Stimulated activated CD8-positive, alpha-beta memory T cell treated with anti-CD3 and anti-CD28 coated beads, Interleukin-4, amount 100 ng/mL, for 1 hour (primary cell): Measurements from ENCODE around the gene NTPCR.

Experiments used
- DNase-seq, 2 donors: peaks; one replicate each; pipeline ENCODE4 v3.0.0-alpha.2; 2020; ENCODE audit warnings: low read depth in 2 of 2, low spot score in 1 of 2

Gene NTPCR

DNA sequence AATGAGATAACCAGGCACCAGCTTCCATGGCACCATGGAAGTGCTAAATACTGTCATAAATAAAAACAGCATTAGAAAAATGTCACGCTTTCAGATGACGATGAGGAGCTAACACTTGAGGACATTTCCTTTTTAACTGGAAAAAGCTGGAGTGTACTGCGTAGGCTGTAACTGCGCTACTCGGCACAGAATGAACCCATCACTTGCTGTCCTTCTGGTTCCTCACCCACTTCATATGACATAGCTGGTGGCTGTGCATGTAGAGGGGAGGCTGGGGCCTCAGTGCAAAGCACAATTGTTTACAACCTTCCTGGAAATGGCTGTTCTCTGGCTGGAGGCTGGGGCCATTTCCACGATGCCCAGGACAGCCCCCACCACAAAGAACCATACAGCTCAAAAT is 55.7 kb downstream of the NTPCR start:
- no peak for DNase-seq

- no peak for DNase-seq
Observed at GRCh38 chr1:233006541-233006973, 56.1 kb downstream of the NTPCR start.

- no peak for DNase-seq
Observed at GRCh38 chr1:233010146-233010545, 59.7 kb downstream of the NTPCR start.

GRCh38 chr1:233012021-233012420 is 61.6 kb downstream of the NTPCR start:
- no peak for DNase-seq

- DNase-seq = no peak
Observed at GRCh38 chr1:233015965-233016364, 65.6 kb downstream of the NTPCR start.

DNA sequence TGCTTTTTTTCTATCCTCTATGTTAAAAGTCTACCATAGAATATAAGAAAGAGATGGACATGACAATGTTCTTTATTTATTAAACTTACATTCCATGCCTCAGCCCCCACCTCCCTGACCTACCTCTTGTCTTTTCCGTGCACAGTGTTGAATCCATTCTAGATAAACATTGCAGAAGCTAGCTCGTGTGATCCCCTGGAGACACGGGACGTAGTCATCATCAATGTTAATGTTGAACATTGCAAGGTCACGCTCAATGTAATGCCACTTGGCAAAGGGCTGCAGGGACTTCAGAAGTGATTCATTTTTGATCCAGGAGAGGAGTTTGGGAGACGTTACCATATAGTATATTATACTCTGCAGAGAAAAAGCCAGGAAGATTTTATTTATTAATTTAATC is 66.4 kb downstream of the NTPCR start:
- DNase-seq = no peak

- no peak for DNase-seq
Observed at GRCh38 chr1:233019083-233019482, 68.7 kb downstream of the NTPCR start.

- no peak for DNase-seq
Observed at GRCh38 chr1:233019778-233020325, 69.4 kb downstream of the NTPCR start.

DNA sequence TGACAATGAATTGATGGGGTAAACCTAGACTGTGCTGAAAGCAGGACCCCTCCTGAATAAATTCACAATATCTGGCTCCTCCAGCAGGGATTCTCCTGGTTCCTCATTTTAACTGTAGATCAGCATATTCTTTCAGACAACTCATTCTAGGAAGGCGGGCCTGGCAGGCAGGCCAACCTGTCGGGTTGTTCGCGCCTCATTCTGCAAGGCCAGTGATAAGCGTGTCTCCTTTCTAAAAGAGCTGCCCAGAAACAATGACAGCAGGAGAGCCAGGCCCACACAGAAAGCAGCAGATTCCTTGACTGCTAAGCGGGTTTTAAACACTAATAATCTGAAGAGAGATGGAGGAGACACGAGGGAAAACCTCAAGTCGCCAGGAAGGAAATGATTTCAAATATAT is 70.0 kb downstream of the NTPCR start:
- no peak for DNase-seq

- DNase-seq = no peak
Observed at GRCh38 chr1:233022246-233022645, 71.8 kb downstream of the NTPCR start.

- no peak for DNase-seq
Observed at GRCh38 chr1:233024199-233024598, 73.8 kb downstream of the NTPCR start.

- DNase-seq = no peak
Observed at GRCh38 chr1:233025157-233025556, 74.7 kb downstream of the NTPCR start.

DNA sequence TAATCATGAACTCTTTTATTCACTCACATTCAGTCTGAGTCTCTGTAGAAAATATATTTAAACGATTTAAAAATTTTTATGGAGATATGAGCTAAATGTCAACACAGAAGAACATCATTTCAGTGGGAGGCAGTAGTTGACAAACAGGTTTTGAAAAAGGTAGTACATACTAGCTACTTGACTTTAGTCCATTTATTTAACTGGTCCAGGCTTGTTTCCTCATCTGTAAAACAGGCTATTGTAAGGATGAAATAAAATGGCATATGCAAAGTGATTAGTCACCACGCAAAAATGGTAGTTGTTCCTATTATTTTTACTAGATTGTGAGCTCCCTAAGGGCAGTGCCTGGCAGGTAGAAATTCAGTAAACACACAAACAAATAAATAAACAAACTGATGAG is 75.2 kb downstream of the NTPCR start:
- DNase-seq = no peak

DNA sequence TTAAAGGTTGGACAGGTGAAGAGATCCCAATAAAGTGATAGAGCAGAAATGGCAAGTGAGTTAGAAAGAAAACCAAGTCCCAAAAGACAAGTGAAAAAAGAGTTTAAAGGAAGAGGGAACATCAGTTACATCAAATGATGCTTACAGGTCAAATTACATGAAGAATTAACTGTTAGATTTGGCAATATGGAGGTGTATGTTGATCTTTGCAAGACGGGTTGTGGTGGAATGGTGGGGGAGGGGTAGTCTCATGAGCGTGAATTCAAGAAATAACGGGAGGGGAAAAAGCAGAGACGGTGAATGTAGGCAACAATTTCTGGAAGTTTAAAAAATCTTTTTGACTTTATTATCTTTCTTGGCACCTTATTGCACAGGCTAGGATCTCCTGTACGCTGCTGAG is 76.6 kb downstream of the NTPCR start:
- DNase-seq = no peak

DNA sequence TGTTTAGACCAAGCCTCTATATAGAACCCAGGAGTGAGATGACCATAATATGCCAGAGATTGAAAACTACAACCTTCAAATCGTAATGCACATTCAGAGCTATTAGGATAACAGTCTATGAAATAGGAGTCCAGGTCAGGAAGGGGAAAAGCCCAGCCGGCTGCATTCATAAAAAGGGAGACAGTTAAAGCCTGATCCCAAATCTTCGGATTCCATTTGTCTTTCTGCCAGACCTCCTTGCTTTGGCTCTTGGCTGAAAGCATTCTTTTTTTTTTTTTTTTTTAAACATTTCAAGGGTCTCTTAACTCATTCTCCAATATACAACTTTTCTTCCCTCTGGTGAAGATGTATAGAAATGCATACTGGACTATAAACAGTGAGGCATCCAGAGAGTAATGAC is 81.1 kb downstream of the NTPCR start:
- DNase-seq = no peak

- no peak for DNase-seq
Observed at GRCh38 chr1:233032916-233033315, 82.5 kb downstream of the NTPCR start.

- DNase-seq = no peak
Observed at GRCh38 chr1:233033361-233033760, 83.0 kb downstream of the NTPCR start.
